Cardiac atrium fibroblast (primary cell): ENCODE data around the gene F9. TPM values are rescaled to one million over a fixed set of nuclear protein-coding genes. Genes with fewer than 3 reads are reported as not detected.

Experiments
- total RNA-seq: library from RNA; depleted of rRNA; stranded (reverse); fragments of >200 nt; gene quantifications from 2 replicates; pipeline ENCODE4 v1.2.3, GENCODE V29; 2015

Gene F9
- total RNA-seq, result not detected in 2 replicates

DNA sequence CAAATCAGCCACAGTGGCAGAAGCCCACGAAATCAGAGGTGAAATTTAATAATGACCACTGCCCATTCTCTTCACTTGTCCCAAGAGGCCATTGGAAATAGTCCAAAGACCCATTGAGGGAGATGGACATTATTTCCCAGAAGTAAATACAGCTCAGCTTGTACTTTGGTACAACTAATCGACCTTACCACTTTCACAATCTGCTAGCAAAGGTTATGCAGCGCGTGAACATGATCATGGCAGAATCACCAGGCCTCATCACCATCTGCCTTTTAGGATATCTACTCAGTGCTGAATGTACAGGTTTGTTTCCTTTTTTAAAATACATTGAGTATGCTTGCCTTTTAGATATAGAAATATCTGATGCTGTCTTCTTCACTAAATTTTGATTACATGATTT lies at the start of gene F9:
TSS of gene F9 (plus strand) at position 190 of the 400 bp plus-strand sequence. CDS start at position 216, 26 bp downstream.

Other genes starting within 250 kb of the F9 start
- 0.16 TPM in 1 of 2 replicates, not detected in the other for gene MCF2, start 177.4 kb downstream of the F9 start, total RNA-seq